UCSD-AML1 (cell line): ENCODE data around the gene C9orf43.

ENCODE experiments used
- DNase-seq: peaks from one replicate; lab custom pipeline; 2025; ENCODE audit not compliant: unreplicated experiment; lab: John Stamatoyannopoulos, UW

C9orf43 gene

DNA sequence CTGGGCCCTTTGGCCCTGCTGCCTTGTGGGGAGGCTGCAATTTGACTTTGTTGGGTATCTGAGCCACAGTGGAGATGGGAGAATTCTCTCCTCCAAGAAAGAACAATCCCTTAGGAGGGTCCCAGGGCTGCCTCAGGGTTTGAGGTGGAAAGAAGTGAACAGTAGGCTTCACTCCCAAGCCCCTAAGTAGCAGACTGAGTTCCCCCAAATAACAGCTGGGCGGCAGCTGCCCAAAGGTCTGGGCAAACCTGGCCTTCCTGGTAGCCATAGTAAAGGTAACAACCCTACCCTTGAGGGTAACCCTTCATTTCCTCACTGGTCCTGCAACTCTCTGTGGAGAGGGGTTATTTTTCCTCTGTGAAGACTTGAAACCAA lies 53.7 kb downstream of the C9orf43 start:
- DNase-seq, result no peak

DNA sequence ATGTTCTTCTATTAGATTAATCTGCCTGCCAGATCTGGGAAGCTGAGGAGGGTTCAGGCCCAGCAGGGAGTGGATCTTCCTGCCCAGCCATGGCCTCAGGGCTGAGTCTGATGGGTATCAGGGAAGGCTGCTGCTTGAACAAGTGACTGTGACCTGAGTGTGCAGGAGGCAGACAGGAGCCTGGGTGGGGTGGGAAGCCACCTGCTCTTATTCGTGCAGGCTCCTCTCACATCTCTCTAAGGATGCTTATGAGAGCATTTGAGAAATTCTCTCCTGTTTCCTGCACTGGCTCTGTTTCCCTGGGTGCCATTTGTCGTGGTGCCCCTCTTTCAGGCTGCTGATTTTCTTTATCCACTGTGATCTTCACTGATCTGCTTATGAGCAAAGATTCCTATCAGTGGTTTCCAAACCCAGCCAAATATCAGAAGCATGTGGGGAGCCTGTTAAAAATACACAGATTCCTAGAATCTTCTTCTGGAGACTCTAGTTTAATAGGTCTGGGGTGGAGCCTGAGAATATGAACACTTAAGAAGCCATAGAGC lies 55.1 kb downstream of the C9orf43 start:
- DNase-seq, result no peak

DNA sequence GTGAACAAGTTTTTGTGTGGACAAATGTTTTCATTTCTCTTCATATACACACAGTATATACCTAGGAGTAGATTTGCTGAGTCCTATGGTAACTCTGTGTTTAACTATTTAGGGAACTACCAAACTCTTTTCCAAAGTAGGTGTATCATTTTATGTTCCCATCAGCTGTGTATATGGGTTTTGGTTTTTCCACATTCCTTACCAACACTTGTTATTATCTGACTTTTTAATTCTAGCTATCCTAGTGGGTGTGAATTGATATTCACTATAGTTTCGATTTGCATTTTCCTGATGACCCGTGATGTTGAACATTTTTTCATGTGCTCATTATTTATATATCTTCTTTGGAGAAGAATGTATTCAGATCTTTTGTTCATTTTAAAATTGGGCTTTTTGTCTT lies 56.6 kb downstream of the C9orf43 start:
- DNase-seq, result no peak

DNA sequence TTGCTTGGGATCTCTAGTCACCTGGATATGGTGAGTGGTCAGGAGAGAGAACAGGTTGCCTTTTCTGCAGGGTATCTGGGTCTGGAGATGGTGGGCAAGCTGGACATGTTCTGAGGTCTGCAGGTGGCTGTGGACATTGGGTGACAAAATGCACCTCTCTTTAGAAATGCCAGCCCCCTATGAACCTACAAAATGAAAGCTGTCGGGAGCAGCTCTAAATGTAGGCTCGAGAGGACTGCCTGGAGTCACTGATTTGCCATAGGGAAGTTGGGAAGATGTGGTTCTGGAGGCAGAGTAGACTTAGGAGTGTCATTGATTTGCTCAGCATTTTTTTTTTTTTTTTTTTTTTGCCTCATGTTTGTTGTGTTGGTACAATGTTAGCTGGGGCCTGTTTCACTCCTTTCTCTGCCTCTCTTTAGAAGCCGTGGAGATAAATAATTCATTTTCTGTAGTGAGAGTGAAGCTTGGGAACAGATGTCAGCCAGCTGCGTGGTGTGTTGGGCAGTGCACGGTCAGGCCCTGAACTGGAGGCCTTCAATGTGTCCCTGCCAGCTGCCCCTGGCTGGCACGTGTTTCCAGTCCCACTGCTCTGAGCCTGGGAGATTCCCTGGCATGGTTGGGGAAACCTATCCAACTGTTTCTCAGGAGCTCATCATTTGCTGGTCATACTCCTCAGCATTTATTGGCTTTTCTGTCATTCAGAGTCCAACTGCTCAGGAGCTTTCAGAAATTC lies 58.3 kb downstream of the C9orf43 start:
- DNase-seq, result no peak

DNA sequence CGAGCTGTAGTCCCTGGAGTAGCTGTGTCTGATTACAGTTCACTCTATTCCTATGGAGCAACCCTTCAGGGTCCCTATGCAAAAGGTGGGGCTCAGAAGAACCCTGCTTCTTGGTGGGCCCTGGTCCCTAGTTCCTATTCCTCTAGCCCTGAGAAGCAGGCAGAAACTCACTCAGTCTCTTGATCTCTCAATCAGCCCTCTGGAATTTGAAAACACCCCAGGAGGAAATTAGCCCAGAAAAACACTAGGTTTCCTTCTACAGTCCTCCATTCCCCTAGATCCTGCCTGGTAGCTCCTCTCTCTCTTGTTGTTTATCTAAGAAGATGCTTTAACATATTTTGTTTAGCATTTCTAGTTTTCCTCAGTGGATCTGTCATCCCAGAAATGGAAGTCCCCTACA lies 60.6 kb downstream of the C9orf43 start:
- DNase-seq, result no peak

DNA sequence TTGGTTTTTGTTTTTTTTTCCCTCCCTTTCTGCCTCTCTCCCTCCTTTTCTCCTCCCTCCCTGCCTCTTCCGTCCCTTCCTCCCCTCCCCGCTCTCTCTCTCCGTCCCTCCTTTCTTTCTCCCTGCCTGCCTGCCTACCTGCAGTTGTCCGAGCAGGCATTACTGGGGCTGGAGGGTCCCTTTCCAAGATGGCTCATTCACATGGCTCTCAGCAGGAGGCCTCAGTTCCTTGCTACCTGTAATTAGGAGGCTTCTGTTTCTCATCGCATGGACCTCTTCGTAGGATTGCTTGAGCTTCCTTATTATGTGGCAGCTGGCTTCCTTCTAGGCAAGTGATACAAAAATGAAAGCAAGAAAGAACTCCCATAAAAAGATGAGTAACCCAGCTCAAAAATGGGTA lies 61.0 kb downstream of the C9orf43 start:
- DNase-seq, result no peak

DNA sequence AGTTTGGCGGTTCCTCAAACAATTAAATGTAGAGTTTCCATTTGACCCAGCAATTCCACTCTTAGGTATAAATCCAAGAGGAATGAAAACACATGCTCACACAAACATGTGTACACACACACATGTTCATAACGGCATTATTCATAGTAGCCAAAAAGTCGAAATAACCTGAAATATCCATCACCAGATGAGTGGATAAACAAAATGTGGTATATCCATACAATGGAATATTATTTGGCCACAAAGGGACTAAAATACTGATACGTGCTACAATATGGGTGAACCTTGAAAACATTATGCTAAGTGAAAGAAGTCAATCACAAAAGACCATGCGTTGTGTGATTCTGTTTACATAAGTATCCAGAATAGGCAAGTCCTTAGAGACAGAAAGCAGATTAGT lies 61.7 kb downstream of the C9orf43 start:
- no peak for DNase-seq

DNA sequence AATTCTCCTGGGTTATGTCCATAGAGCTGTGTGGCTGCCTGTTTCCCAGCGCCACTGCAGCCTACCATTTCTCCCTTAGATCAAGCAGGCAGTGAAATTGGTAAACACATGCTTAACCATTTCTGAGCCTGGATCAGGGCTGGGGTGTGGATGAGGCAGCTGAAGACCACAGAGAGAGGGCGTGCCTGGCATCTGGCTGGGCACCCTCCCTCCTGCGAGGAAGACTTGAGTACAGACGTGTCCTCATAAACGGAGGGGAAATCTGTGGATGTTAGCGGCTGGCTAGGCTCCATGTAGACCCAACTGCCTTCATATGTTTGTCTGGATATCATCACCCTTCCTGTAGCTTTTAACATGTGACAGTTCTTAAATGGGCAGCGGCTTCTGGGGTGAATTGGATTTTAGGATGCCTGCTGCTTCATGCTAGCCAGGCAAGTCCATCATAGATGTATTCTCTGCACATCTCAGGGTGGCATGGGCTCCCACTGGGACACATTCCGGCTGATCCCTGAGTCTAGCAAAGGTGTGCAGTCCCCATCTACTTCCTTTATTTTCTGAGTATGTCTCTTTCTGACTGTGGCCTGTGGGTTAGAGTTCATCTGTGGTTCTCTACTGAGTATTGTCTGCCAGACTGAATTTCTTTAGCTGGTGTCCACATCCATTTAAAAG lies 63.9 kb downstream of the C9orf43 start:
- DNase-seq, result no peak

DNA sequence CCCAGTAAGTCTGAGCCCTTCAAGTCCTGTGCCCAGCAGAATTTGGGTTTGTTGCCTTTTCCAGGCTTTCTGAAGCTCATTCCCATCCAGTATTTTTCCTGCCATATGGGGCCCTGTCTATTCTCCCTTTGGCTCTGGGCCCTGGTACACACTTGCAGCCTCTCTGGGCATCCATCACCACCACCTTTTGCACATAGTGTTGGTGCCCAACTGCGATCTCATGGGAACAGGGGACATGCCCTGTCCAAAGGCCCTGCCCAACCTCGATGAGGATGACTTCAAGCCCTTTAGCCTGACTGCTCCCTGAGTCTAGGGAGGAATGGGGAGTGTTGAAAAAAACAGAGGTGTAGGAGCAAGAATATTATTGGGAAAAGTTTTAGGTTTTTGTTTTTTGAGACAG lies 64.5 kb downstream of the C9orf43 start:
- no peak for DNase-seq

DNA sequence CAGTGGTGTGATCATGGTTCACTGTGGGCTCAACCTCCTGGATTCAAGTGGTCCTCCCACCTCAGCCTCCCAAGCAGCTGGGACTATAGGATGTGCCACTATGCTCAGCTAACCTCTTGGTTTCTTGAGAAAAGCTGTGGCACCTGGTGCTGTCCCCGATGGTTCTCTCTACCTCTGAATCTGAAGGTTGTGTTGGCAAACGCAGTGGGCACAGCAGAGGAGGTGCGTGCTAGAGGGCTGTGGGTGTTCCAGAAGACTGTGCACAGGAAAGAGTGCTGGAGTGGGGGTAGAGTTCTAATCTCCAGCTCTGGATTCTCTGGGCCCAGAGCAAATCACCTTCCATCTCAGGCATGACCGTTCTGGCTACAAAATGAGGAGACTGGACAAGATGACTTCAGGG lies 65.4 kb downstream of the C9orf43 start:
- DNase-seq, result no peak

DNA sequence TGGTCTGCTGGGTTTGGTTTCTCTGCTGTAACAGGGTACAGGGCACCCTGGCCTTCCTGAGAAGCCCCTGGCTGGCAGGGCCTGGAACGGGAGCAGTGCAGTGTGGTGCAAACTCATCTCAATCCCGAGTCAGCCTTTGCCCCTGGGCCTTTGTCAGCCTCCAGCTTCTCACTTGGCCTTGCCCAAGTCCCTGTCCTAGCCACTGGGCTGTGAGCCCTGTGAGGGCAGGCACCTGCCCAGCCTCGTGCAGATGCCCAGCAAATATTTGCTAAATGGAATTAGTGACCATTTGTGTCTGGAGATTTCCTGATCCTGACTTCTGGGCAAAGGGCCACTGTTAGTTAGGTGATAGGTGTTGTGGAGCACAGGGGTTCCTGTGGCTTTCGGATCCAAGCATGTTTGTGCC lies 66.0 kb downstream of the C9orf43 start:
- DNase-seq, result no peak

DNA sequence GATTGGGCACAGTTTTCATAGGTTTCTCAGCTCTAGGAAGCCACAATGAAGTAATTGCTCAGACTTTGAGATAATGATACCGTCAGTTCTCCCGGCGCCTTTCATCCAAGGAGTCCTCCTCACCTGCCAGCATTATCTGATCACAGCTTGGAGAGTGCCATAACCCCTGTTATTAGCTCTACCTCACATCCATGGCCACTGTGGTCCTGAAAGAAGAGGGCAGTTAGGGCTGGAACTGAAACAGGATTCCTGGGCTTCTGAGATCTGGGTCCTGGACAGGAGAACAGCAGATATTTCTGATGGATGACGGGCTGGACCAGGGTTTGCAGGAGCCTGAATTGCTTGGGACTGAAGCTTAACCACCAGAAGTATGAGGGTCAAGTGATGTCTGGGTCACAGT lies 66.5 kb downstream of the C9orf43 start:
- DNase-seq, result no peak

DNA sequence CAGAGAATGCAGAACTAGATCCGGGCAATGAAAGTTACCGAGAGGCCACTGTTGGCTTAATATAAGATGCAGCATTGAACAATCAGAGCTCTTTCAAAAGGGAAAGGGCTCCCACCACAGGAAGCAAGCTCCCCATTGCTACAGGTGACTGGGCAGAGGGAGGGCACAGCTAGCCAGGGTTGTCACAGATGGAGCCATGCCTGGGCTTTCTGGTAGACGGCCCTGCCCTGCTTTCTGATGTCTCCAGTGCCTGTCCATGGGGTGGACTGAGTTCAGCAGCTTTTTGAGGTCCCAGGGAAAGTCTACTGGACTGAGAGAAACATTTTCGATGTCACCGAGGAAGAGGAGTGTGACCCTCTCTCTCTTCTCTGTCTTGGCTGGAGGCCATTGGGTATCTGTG lies 67.1 kb downstream of the C9orf43 start:
- DNase-seq, result no peak

DNA sequence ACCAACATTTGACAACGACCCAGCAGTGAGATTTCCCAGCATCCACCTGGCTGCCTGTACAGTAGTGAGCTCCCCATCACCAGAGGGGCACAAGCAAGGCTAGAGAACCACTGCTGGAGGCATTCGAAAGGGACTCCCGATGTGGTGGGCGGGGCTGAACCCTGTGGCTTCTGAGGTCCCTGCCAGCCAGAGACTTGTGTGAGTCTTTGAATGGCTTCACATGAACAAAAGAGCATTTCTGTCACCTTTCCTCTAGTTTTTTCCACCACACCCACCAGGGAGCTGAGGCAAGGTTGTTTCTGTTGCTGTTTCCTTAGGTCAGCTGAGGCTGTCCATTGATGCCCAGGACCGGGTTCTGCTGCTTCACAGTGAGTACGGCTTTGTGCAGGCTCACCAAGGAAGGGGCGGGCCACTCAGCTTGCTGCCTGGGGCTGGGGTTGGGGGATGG lies 68.7 kb downstream of the C9orf43 start:
- DNase-seq, result no peak
